WERI-Rb-1 (cell line): ENCODE measurements around the gene C13orf42.

Experiments used
- DNase-seq: peaks from one replicate; pipeline ENCODE4 v3.0.0-alpha.2; 2020
- H3K27ac ChIP-seq: fragments of 250-450 bp; sonication (Bioruptor Pico); 2 replicates; pipeline ENCODE4 v1.5.1; 2020; ENCODE audit warnings: mild to moderate bottlenecking, moderate library complexity
- H3K27me3 ChIP-seq: fragments of 250-450 bp; sonication (Bioruptor Pico); 2 replicates; pipeline ENCODE4 v1.5.1; 2021; ENCODE audit warnings: mild to moderate bottlenecking, low read depth, moderate library complexity; ENCODE audit not compliant: insufficient read depth, severe bottlenecking
- H3K36me3 ChIP-seq: fragments of 250-450 bp; sonication (Bioruptor Pico); 2 replicates; pipeline ENCODE4 v1.5.1; 2020; ENCODE audit warnings: mild to moderate bottlenecking, moderate library complexity
- H3K4me3 ChIP-seq: 2 replicates; pipeline ENCODE4 v1.5.1; 2011; ENCODE audit warnings: low read depth, mild to moderate bottlenecking, control low read depth, low read length
- H3K9me3 ChIP-seq: fragments of 250-450 bp; sonication (Bioruptor Pico); 2 replicates; pipeline ENCODE4 v1.5.1; 2021; ENCODE audit warnings: mild to moderate bottlenecking, moderate library complexity; ENCODE audit not compliant: severe bottlenecking
- CTCF ChIP-seq: IDR thresholded peaks from 2 replicates; pipeline ENCODE4 v1.5.1; 2011; ENCODE audit warnings: low read depth, mild to moderate bottlenecking, control low read depth, inconsistent platforms, low read length

The C13orf42 gene

GRCh38 chr13:51047434-51048165 is 63.5 kb downstream of the C13orf42 start:
- no peak overlapping the region for H3K27ac ChIP-seq
- no peak for TF ChIP-seq CTCF
- no peaks in the 10 kb centered on the region for H3K36me3 ChIP-seq
- no peaks in the 10 kb centered on the region for H3K27me3 ChIP-seq
- H3K4me3 ChIP-seq: no peak overlapping the region
- DNase-seq: no peak
- no peaks in the 10 kb centered on the region for H3K9me3 ChIP-seq

- no peak for DNase-seq
- Histone ChIP-seq H3K27me3 (no peaks in the 10 kb centered on the region), H3K36me3 (no peaks in the 10 kb centered on the region), H3K27ac (no peak overlapping the region), H3K9me3 (no peaks in the 10 kb centered on the region), H3K4me3 (no peak overlapping the region)
- TF ChIP-seq CTCF: no peak
These were observed 65.6 kb downstream of the C13orf42 start for GRCh38 chr13:51045451-51045850.

GRCh38 chr13:51044023-51044665 is 66.9 kb downstream of the C13orf42 start:
- no peaks in the 10 kb centered on the region for H3K9me3 ChIP-seq
- no peak for TF ChIP-seq CTCF
- H3K4me3 ChIP-seq: no peak overlapping the region
- H3K27me3 ChIP-seq: no peaks in the 10 kb centered on the region
- no peaks in the 10 kb centered on the region for H3K36me3 ChIP-seq
- peak; percentile 25 for DNase-seq
- no peak overlapping the region for H3K27ac ChIP-seq

GRCh38 chr13:51043310-51043709 is 67.8 kb downstream of the C13orf42 start:
- no peak overlapping the region for H3K4me3 ChIP-seq
- TF ChIP-seq CTCF: no peak
- DNase-seq: no peak
- no peaks in the 10 kb centered on the region for H3K9me3 ChIP-seq
- no peaks in the 10 kb centered on the region for H3K36me3 ChIP-seq
- no peaks in the 10 kb centered on the region for H3K27me3 ChIP-seq
- no peak overlapping the region for H3K27ac ChIP-seq

GRCh38 chr13:51041710-51042109 is 69.4 kb downstream of the C13orf42 start:
- no peak for TF ChIP-seq CTCF

More at GRCh38 chr13:51041710-51042109, 69.4 kb downstream of the C13orf42 start:
- H3K36me3 ChIP-seq: no peaks in the 10 kb centered on the region
- no peaks in the 10 kb centered on the region for H3K27me3 ChIP-seq
- no peak overlapping the region for H3K27ac ChIP-seq
- H3K9me3 ChIP-seq: no peaks in the 10 kb centered on the region
- H3K4me3 ChIP-seq: no peak overlapping the region
- DNase-seq: no peak
